Measurements from ENCODE around the gene C2CD4A.
"Not testable (repeated sequence)": the region's sequence is repeated elsewhere in the genome, so short reads cannot be mapped to it uniquely, and the experiment has no call there.

The C2CD4A gene

DNA sequence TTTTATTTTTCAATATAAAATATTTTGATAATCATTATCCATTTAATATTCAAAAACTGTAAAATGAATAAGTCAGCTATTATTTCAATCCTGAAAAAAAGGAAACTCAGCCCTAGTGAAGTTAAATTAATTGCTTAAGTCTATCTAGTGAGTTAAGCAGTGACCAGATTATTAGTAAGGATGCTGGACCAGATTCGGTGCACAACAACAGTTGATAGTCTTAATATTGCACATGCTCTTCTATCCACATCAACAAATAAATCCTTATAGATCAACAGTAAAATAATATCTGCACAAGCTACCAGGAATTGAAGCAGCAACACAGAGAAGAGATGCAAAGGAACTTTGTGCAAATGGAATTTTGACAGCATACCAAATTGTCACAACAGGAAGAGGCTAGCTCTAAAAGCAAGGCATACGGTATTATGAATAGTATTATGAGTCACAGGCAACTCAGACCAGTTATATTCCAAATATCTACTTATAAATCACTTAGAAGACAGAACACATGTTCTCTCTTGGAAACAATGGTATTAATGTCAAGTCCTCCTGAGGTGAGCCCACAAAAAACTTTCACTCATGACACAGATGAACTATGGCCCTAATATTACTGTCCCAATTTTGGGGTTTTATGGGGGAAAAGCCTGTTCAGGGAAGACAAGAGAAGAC lies 31.4 kb upstream of the C2CD4A start:
- Histone ChIP-seq H3K27ac (ENCODE audit: low read length) (no peak overlapping the region), H3K4me1 (ENCODE audit: low read length) (no peaks in the 10 kb centered on the region), H3K27me3 (replicated peaks; ENCODE audit: insufficient read depth, low read length) (no peaks in the 10 kb centered on the region), H3K9me2 (replicated peaks; ENCODE audit: insufficient read depth, low read length) (no peaks in the 10 kb centered on the region), H2AFZ (ENCODE audit: low read length) (no peak overlapping the region), H3K36me3 (replicated peaks; ENCODE audit: insufficient read depth, low read length) (0 out of 2 replicates have a peak, but pooled peaks cover 3% of the 10 kb centered on the region), H3F3A (ENCODE audit: insufficient read depth, low read length) (no peaks in the 10 kb centered on the region), H3K79me2 (ENCODE audit: low read length) (no peaks in the 10 kb centered on the region), H3K4me2 (ENCODE audit: low read depth, low read length) (no peak overlapping the region), H4K20me1 (ENCODE audit: insufficient read depth, low read length) (no peaks in the 10 kb centered on the region), H3K4me3 (ENCODE audit: low read length) (no peak overlapping the region), H3K9ac (ENCODE audit: low read length) (no peak overlapping the region), H3K9me3 (replicated peaks; ENCODE audit: insufficient read depth, low read length) (no peaks in the 10 kb centered on the region)
- TF ChIP-seq EZH2phosphoT487 (IDR thresholded peaks at IDR 0.05; ENCODE audit: low read length): no peak
- no peak for TF ChIP-seq EZH2 (optimal IDR thresholded peaks at IDR 0.05; ENCODE audit: low read depth, low read length)
- no peak for DNase-seq

GRCh38 chr15:62046078-62046743 lies 20.6 kb upstream of the C2CD4A start:
- Histone ChIP-seq H3K79me2 (ENCODE audit: low read length) (peaks cover 56% of the 10 kb centered on the region), H3K4me3 (ENCODE audit: low read length) (peak overlapping the region; percentile 36; the same call in 1 of the 2 replicates)

GRCh38 chr15:62047282-62047827 lies 19.4 kb upstream of the C2CD4A start:
- no peaks in the 10 kb centered on the region for H3K27me3 ChIP-seq (replicated peaks; ENCODE audit: insufficient read depth, low read length)
- no peak overlapping the region for H3K9ac ChIP-seq (ENCODE audit: low read length)
- no peaks in the 10 kb centered on the region for H3K9me3 ChIP-seq (replicated peaks; ENCODE audit: insufficient read depth, low read length)
- no peak for DNase-seq
- peak overlapping the region; percentile 32; the same call in 1 of the 2 replicates for H3K4me2 ChIP-seq (ENCODE audit: low read depth, low read length)
- TF ChIP-seq, protein P1, sequence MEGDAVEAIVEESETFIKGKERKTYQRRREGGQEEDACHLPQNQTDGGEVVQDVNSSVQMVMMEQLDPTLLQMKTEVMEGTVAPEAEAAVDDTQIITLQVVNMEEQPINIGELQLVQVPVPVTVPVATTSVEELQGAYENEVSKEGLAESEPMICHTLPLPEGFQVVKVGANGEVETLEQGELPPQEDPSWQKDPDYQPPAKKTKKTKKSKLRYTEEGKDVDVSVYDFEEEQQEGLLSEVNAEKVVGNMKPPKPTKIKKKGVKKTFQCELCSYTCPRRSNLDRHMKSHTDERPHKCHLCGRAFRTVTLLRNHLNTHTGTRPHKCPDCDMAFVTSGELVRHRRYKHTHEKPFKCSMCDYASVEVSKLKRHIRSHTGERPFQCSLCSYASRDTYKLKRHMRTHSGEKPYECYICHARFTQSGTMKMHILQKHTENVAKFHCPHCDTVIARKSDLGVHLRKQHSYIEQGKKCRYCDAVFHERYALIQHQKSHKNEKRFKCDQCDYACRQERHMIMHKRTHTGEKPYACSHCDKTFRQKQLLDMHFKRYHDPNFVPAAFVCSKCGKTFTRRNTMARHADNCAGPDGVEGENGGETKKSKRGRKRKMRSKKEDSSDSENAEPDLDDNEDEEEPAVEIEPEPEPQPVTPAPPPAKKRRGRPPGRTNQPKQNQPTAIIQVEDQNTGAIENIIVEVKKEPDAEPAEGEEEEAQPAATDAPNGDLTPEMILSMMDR (IDR thresholded peaks at IDR 0.05; ENCODE audit: low read length): no peak
- TF ChIP-seq EZH2 (optimal IDR thresholded peaks at IDR 0.05; ENCODE audit: low read depth, low read length) (no peak), EZH2phosphoT487 (IDR thresholded peaks at IDR 0.05; ENCODE audit: low read length) (no peak)
- H3K36me3 ChIP-seq (replicated peaks; ENCODE audit: insufficient read depth, low read length): no peaks in the 10 kb centered on the region
- peak overlapping the region; percentile 2; the same call in 1 of the 2 replicates for H3K4me3 ChIP-seq (ENCODE audit: low read length)
- H3K4me1 ChIP-seq (ENCODE audit: low read length): peaks cover 14% of the 10 kb centered on the region
- H3K9me2 ChIP-seq (replicated peaks; ENCODE audit: insufficient read depth, low read length): no peaks in the 10 kb centered on the region
- H2AFZ ChIP-seq (ENCODE audit: low read length): no peak overlapping the region
- H3K79me2 ChIP-seq (ENCODE audit: low read length): peaks cover 65% of the 10 kb centered on the region
- no peaks in the 10 kb centered on the region for H4K20me1 ChIP-seq (ENCODE audit: insufficient read depth, low read length)
- H3F3A ChIP-seq (ENCODE audit: insufficient read depth, low read length): peaks cover 19% of the 10 kb centered on the region
- peak overlapping the region; percentile 37; the same call in 1 of the 2 replicates for H3K27ac ChIP-seq (ENCODE audit: low read length)

More at GRCh38 chr15:62046078-62046743, 20.6 kb upstream of the C2CD4A start:
- H3K9me3 ChIP-seq (replicated peaks; ENCODE audit: insufficient read depth, low read length): no peaks in the 10 kb centered on the region
- TF ChIP-seq, protein P1 (IDR thresholded peaks at IDR 0.05; ENCODE audit: low read length): no peak
- TF ChIP-seq EZH2 (optimal IDR thresholded peaks at IDR 0.05; ENCODE audit: low read depth, low read length) (no peak), EZH2phosphoT487 (IDR thresholded peaks at IDR 0.05; ENCODE audit: low read length) (no peak)
- H3K9me2 ChIP-seq (replicated peaks; ENCODE audit: insufficient read depth, low read length): no peaks in the 10 kb centered on the region
- peak overlapping the region; percentile 54; the same call in 1 of the 2 replicates for H3K27ac ChIP-seq (ENCODE audit: low read length)
- peaks cover 19% of the 10 kb centered on the region for H3F3A ChIP-seq (ENCODE audit: insufficient read depth, low read length)
- H3K27me3 ChIP-seq (replicated peaks; ENCODE audit: insufficient read depth, low read length): no peaks in the 10 kb centered on the region
- H4K20me1 ChIP-seq (ENCODE audit: insufficient read depth, low read length): no peaks in the 10 kb centered on the region
- DNase-seq: peak; percentile 54
- H3K4me1 ChIP-seq (ENCODE audit: low read length): peaks cover 14% of the 10 kb centered on the region
- H3K36me3 ChIP-seq (replicated peaks; ENCODE audit: insufficient read depth, low read length): no peaks in the 10 kb centered on the region
- H3K4me2 ChIP-seq (ENCODE audit: low read depth, low read length): peak overlapping the region; percentile 65
- H3K9ac ChIP-seq (ENCODE audit: low read length): no peak overlapping the region; the same call in 1 of the 2 replicates
- no peak overlapping the region for H2AFZ ChIP-seq (ENCODE audit: low read length)

DNA sequence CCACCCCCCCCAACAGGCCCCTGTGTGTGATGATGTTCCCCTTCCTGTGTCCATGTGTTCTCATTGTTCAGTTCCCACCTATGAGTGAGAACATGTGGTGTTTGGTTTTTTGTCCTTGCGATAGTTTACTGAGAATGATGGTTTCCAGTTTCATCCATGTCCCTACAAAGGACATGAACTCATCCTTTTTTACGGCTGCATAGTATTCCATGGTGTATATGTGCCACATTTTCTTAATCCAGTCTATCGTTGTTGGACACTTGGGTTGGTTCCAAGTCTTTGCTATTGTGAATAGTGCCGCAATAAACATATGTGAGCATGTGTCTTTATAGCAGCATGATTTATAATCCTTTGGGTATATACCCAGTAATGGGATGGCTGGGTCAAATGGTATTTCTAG lies 18.5 kb upstream of the C2CD4A start:
- not testable (repeated sequence) for DNase-seq; H3K9me2 ChIP-seq (replicated peaks; ENCODE audit: insufficient read depth, low read length); H3K4me3 ChIP-seq (ENCODE audit: low read length); H3K27ac ChIP-seq (ENCODE audit: low read length); H3K9me3 ChIP-seq (replicated peaks; ENCODE audit: insufficient read depth, low read length); H4K20me1 ChIP-seq (ENCODE audit: insufficient read depth, low read length); H3K9ac ChIP-seq (ENCODE audit: low read length); H3K27me3 ChIP-seq (replicated peaks; ENCODE audit: insufficient read depth, low read length); H2AFZ ChIP-seq (ENCODE audit: low read length); H3K4me2 ChIP-seq (ENCODE audit: low read depth, low read length); H3K36me3 ChIP-seq (replicated peaks; ENCODE audit: insufficient read depth, low read length)
- Histone ChIP-seq H3K79me2 (ENCODE audit: low read length) (peaks cover 72% of the 10 kb centered on the region), H3F3A (ENCODE audit: insufficient read depth, low read length) (peaks cover 25% of the 10 kb centered on the region), H3K4me1 (ENCODE audit: low read length) (peaks cover 17% of the 10 kb centered on the region)

All from MM.1S (cell line).